ENCODE data around the gene CCDC149.

Gene CCDC149
- long read RNA-seq = 0 reads

GRCh38 chr4:24912252-24913118 is at the start of gene CCDC149:
CCDC149 (minus strand) TSS chr4:24913042; CDS start chr4:24912864, 178 bp downstream.
- no peak within 1 kb of the TSS for H3K27ac ChIP-seq (replicated peaks)
- DNase-seq (ENCODE audit: low read depth in 1 of 2, low spot score in 1 of 2) = peak; percentile 22 to 24
- H3K4me3 ChIP-seq (replicated peaks; ENCODE audit: insufficient read depth, low read length) = peak within 1 kb of the TSS; percentile 42
- H3K27me3 ChIP-seq (ENCODE audit: insufficient read depth, poor library complexity, severe bottlenecking) = no peaks in the 10 kb centered on the region
- TF ChIP-seq GABPA (IDR thresholded peaks at IDR 0.05; ENCODE audit: low read depth) (no peak), POLR2AphosphoS5 (IDR thresholded peaks at IDR 0.05; ENCODE audit: low read depth) (no peak), REST (IDR thresholded peaks at IDR 0.05; ENCODE audit: insufficient replicate concordance, low read depth) (no peak), CTCF (IDR thresholded peaks at IDR 0.05; ENCODE audit: insufficient read depth, low read length) (no peak)

- TF ChIP-seq GABPA (IDR thresholded peaks at IDR 0.05; ENCODE audit: low read depth) (no peak), POLR2AphosphoS5 (IDR thresholded peaks at IDR 0.05; ENCODE audit: low read depth) (no peak), REST (IDR thresholded peaks at IDR 0.05; ENCODE audit: insufficient replicate concordance, low read depth) (no peak), SPI1 (IDR thresholded peaks at IDR 0.05; ENCODE audit: borderline replicate concordance, low read depth) (no peak), CTCF (IDR thresholded peaks at IDR 0.05; ENCODE audit: insufficient read depth, low read length) (no peak)
- DNase-seq (ENCODE audit: low read depth in 1 of 2, low spot score in 1 of 2) = no peak
Measured at GRCh38 chr4:24957886-24958285, 45.0 kb upstream of the CCDC149 start.

GRCh38 chr4:24956763-24957162 is 43.9 kb upstream of the CCDC149 start:
- no peak for DNase-seq (ENCODE audit: low read depth in 1 of 2, low spot score in 1 of 2)
- no peak overlapping the region for H3K27ac ChIP-seq (replicated peaks)
- TF ChIP-seq POLR2AphosphoS5 (IDR thresholded peaks at IDR 0.05; ENCODE audit: low read depth) (no peak), SPI1 (IDR thresholded peaks at IDR 0.05; ENCODE audit: borderline replicate concordance, low read depth) (no peak), GABPA (IDR thresholded peaks at IDR 0.05; ENCODE audit: low read depth) (no peak), CTCF (IDR thresholded peaks at IDR 0.05; ENCODE audit: insufficient read depth, low read length) (no peak), REST (IDR thresholded peaks at IDR 0.05; ENCODE audit: insufficient replicate concordance, low read depth) (no peak)
- no peak overlapping the region for H3K4me3 ChIP-seq (replicated peaks; ENCODE audit: insufficient read depth, low read length)
- no peaks in the 10 kb centered on the region for H3K27me3 ChIP-seq (ENCODE audit: insufficient read depth, poor library complexity, severe bottlenecking)

More at GRCh38 chr4:24957886-24958285, 45.0 kb upstream of the CCDC149 start:
- H3K27ac ChIP-seq (replicated peaks) = no peak overlapping the region
- no peak overlapping the region for H3K4me3 ChIP-seq (replicated peaks; ENCODE audit: insufficient read depth, low read length)
- H3K27me3 ChIP-seq (ENCODE audit: insufficient read depth, poor library complexity, severe bottlenecking) = no peaks in the 10 kb centered on the region
